Kasumi-1 (cell line): ENCODE measurements around the gene KIR3DL2.
"Not testable (repeated sequence)": the region's sequence is repeated elsewhere in the genome, so short reads cannot be mapped to it uniquely, and the experiment has no call there.

ENCODE experiments used
- DNase-seq, 2 experiments: peaks; one replicate each; lab custom pipeline; 2025; lab: John Stamatoyannopoulos, UW

KIR3DL2 gene

DNA sequence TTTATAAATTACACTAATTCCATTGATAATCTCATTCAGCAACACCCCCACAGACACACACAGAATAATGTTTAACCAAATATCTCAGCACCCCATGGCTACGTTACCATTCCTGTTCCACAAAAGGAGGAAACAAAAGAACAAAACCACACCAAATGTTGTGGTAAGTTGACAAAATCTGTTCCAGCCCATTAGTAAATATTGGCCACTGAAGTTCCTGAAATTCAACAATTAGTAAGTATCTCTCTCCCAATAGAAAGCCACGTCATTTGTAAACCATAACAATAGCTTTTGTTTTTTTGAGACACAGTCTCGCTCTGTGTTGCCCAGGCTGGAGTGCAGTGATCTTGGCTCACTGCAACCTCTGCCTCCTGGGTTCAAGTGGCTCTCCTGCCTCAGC, 21.5 kb downstream of the KIR3DL2 start:
- DNase-seq, result peak in 1 of 2 experiments; percentile 6

DNA sequence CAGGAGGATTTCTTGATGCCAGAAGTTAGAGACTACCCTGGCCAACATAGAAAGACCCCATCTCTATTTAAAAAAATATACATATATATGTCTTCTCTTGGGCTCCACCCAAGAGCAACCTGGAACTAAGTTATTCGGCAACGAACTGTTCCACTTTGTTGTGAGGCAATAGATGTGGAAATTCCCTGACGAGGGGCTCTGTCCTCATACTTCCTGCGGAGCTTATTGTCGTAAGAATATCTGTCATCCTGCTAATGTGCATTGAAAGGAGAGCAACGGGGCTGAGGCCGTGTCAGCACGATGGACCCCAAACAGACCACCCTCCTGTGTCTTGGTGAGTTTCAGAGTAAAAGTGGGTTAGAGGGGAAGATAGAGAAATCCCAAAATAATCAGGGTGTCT, 23.7 kb downstream of the KIR3DL2 start, which contains the start of gene FCAR:
Gene FCAR (plus strand): TSS at position 246 of the 400 bp plus-strand sequence. CDS start 55 bp downstream, at position 301.
- DNase-seq, result no peak

DNA sequence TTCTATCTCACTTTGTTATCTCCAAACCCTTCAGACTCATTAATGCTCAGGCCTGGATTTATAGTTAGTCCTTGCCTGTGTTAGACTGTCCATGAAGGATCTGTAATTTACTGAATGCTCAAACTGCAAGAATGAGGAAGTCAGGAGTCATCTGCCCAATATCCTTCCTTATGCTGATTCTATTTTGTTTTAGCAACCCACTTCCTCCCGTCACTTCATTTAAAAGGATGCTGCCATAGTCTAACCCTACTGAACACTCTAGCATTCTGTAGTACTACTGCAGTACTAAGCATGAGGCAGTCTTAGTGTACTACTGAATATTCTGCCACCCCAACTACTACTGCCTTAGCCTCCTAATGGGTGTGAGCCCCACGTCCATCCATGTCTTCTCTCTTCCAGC, 25.3 kb downstream of the KIR3DL2 start:
- DNase-seq, result peak; percentile 90 to 91

- DNase-seq, result no peak
These were observed 27.2 kb downstream of the KIR3DL2 start for GRCh38 chr19:54877471-54877870.

GRCh38 chr19:54881884-54882283, 31.6 kb downstream of the KIR3DL2 start:
- no peak for DNase-seq

GRCh38 chr19:54882758-54883157, 32.5 kb downstream of the KIR3DL2 start:
- DNase-seq, result peak; percentile 65 to 67

- no peak for DNase-seq
These were observed 33.0 kb downstream of the KIR3DL2 start for GRCh38 chr19:54883228-54883627.

GRCh38 chr19:54888239-54888638, 38.0 kb downstream of the KIR3DL2 start:
- DNase-seq, result no peak

GRCh38 chr19:54889566-54889965, 39.3 kb downstream of the KIR3DL2 start:
- no peak for DNase-seq

DNA sequence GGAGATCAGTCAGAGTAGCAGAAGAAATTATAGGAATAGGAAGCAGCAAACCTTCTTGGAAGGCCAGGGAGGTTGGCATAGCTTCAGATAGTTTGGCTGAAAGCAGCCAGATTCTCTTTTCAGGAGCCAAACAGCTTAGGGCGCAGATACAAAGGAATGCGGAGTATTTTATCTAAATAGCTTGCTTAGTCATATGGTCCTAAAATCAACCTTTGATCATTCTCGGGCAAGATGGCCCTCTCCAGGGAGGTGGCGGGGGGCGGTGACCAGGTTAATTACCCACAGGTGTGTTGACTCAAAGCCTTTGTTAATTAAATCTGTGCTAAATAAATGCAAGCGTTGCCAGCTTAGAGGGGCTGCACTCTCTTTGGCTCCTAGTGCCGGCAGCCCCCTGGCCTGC, 43.2 kb downstream of the KIR3DL2 start:
- DNase-seq, result no peak

GRCh38 chr19:54894106-54894505, 43.9 kb downstream of the KIR3DL2 start:
- DNase-seq, result not testable (repeated sequence)

GRCh38 chr19:54896036-54896435, 45.8 kb downstream of the KIR3DL2 start:
- no peak for DNase-seq

DNA sequence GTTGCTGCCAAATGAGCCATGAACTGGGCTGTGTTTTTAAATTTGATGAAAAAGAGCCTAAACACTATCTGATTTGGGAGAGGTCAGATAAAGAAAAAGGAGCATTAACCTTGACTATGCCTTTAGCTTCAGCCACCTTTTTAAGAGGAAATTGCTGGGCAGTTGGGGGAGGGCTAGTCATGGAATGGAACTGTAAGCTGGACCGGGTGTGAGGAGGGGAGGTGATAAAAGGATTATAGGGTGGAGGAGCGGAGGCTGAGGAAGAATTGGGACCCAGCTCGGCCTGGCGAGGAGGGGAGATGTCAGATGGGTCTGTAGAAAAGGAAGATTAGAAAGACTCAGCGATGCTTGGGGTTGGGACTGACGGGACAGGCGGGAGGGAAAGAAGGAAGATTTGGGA, 48.4 kb downstream of the KIR3DL2 start:
- DNase-seq, result not testable (repeated sequence)

DNA sequence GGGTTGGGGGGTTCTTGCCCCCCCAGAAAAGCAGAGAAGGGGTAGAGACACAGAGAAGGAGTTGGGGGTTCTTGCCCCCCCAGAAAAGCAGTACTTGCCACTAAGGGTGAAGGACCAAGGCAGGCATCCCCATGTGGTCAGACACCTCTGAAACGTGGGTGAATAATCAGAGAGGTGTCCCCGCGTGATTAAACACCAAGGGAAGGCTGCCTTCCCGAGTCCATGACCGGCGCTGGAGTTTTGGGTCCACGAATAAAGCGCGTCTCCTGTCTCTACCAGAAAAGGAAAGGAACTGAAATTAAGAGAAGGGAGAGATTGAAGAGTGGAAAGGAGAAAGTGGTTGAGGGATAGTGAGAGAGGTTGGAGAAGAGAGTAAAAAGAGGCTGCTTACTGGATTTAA, 49.4 kb downstream of the KIR3DL2 start:
- not testable (repeated sequence) for DNase-seq

GRCh38 chr19:54901153-54901552, 50.9 kb downstream of the KIR3DL2 start:
- DNase-seq, result not testable (repeated sequence)

DNA sequence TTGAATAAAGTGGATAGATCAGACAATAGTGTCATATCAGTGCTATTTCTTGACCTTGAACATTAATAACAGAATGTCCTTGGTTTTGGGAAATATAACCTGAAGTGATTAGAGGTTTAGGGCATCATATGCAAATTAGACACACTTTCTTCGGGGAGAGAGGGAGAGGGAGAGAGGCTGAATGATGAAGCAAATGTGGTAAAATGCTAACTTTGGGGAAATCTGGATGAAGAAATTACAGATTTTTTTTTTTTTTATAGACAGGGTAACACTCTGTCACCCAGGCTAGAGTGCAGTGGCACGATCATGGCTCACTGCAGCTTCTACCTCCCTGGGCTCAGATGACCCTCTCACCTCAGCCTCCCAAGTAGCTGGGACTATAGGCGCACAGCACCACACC, 51.8 kb downstream of the KIR3DL2 start:
- no peak for DNase-seq

DNA sequence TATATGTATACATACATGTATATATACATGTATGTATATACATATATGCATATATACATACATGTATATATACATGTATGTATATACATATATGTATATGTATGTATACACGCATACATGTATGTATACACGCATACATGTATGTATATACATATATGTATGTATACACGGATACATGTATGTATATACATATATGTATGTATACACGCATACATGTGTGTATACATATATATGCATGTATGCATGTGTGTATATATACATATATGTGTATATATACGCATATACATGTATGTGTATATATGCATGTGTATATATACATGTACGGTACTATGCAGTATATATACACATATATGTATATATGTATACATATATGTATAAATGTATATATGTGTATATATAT, 53.1 kb downstream of the KIR3DL2 start:
- DNase-seq, result no peak

- DNase-seq, result not testable (repeated sequence)
These were observed 54.0 kb downstream of the KIR3DL2 start for GRCh38 chr19:54904261-54904660.

- peak; percentile 13 to 15 for DNase-seq
These were observed 55.2 kb downstream of the KIR3DL2 start for GRCh38 chr19:54905421-54905802.

DNA sequence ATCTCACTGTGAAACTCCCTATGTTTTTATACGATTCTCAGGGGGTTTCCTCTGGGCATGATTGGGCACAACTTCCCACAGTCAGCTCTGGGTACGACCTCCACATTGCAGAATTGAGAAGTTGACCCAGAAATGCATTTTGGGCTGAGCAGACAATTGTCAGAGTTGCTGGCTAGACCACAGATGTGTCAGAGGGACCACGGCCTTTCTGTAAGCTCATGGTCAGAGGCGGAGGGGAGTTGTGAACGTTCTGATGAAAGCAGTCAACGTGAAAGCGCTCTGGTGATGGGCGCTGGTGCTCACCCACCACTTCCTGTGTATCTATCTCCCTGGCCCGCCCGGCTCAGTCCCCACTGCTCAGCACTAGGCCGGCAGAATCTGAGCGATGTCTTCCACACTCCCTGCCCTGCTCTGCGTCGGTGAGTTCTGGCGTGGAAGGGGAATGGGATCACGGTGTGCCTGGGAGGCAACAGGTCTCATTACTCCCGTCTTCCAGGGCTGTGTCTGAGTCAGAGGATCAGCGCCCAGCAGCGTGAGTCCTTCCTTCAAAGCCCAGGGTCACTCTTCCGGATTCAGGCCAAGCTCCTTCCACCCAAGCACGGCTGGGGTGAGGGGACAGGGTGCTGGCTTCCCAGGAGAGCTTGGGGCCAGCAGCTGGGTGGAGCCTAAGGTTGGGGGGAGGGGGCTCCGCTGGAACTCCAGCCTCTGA, 55.7 kb downstream of the KIR3DL2 start, which contains the start of gene NCR1:
Gene NCR1 (plus strand): TSS at position 346 of the 709 bp plus-strand sequence. CDS start 40 bp downstream, at position 386.
- DNase-seq, result no peak

- DNase-seq, result no peak
These were observed 56.6 kb downstream of the KIR3DL2 start for GRCh38 chr19:54906819-54907218.

DNA sequence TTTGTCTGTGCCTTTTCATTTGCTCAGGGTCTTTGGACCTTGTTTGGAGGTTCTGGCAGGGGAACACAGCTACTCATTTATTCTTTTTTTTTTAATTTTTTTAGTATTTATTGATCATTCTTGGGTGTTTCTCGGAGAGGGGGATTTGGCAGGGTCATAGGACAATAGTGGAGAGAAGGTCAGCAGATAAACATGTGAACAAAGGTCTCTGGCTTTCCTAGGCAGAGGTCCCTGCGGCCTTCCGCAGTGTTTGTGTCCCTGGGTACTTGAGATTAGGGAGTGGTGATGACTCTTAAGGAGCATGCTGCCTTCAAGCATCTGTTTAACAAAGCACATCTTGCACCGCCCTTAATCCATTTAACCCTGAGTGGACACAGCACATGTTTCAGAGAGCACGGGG, 57.7 kb downstream of the KIR3DL2 start:
- DNase-seq, result not testable (repeated sequence)
